K562 (cell line): ENCODE data around the gene PSORS1C2. TPM values are rescaled to one million over a fixed set of nuclear protein-coding genes. Genes with fewer than 3 reads are reported as not detected.

Experiments used
- ATAC-seq: fragments of 200-7000 bp; cut with Tn5 transposase; 3 replicates; pipeline ENCODE4 v1.9.1; 2020; ENCODE audit warnings: moderate library complexity
- BruUV-seq: library from RNA; stranded (reverse); fragments of 400-500 nt; replicated peaks from 2 replicates; lab custom pipeline; 2021; lab: Mats Ljungman, UMichigan
- CTCF ChIA-PET: fragments of 300-600 bp; formaldehyde crosslinking; extraction: SDS; loops from one replicate; lab custom pipeline; 2021; ENCODE audit warnings: low intra/inter-chr PET ratio; lab: Yijun Ruan, JAX
- POLR2A ChIA-PET: fragments of 300-600, 350-650 bp; sonication (Branson Sonifier 250); formaldehyde crosslinking; extraction: SDS; loops from one replicate; lab custom pipeline; 2021; ENCODE audit warnings: antibody characterized with exemption, inconsistent platforms; lab: Yijun Ruan, JAX
- DNase-seq, 4 experiments: peaks; one replicate each; pipeline versions ENCODE4 v3.0.0 to v3.0.0-alpha.2; 2011 to 2018; ENCODE audit warnings: low spot score in 3 of 4, mixed read lengths in 3 of 4; ENCODE audit errors: extremely low read depth in 1 of 4
- FAIRE-seq: peaks from 2 replicates; lab custom pipeline; 2011; peaks lifted over from hg19 to GRCh38; lab: Jason Lieb, UNC
- H2AFZ ChIP-seq: 2 replicates; pipeline ENCODE4 v1.6.0; 2011; ENCODE audit warnings: low read depth, low read length, control low read depth, inconsistent platforms
- H3K27ac ChIP-seq: fragments of 200-600 bp; 3 replicates; pipeline ENCODE4 v1.8.0; 2011; ENCODE audit warnings: low read depth, mild to moderate bottlenecking, control low read depth, inconsistent platforms, low read length, moderate library complexity, mixed read lengths; ENCODE audit errors: extremely low read depth
- H3K27me3 ChIP-seq, 2 experiments: fragments of 300-600 bp in 1 of 2; 2 replicates in 1 of 2; 3 replicates in 1 of 2; pipeline versions ENCODE4 v1.6.0 to v1.8.0; 2011; ENCODE audit warnings: inconsistent platforms in 2 of 2, low read length in 2 of 2, mild to moderate bottlenecking in 1 of 2, mixed read lengths in 1 of 2, moderate library complexity in 1 of 2; ENCODE audit not compliant: control insufficient read depth in 2 of 2, insufficient read depth in 2 of 2
- H3K36me3 ChIP-seq: fragments of 300-600 bp; 3 replicates; pipeline ENCODE4 v1.8.0; 2011; ENCODE audit warnings: mild to moderate bottlenecking, low read length, inconsistent platforms; ENCODE audit not compliant: control insufficient read depth, insufficient read depth
- H3K4me1 ChIP-seq, 2 experiments: fragments of 200-600 bp in 1 of 2; replicated peaks in 1 of 2; 2 replicates in 1 of 2; 3 replicates in 1 of 2; pipeline versions ENCODE4 v1.5.1 to v1.8.0; 2011; ENCODE audit warnings: inconsistent platforms in 2 of 2, low read length in 2 of 2, mild to moderate bottlenecking in 1 of 2, mixed read lengths in 1 of 2, moderate library complexity in 1 of 2; ENCODE audit not compliant: control insufficient read depth in 2 of 2, insufficient read depth in 2 of 2
- H3K4me2 ChIP-seq: 2 replicates; pipeline ENCODE4 v1.6.1; 2011; ENCODE audit warnings: low read length, control low read depth, inconsistent platforms, mixed read lengths; ENCODE audit not compliant: insufficient read depth
- H3K4me3 ChIP-seq: fragments of 200-600 bp; sonication (generic), shearing (Covaris generic); 2 replicates; pipeline ENCODE4 v1.5.1; 2016; ENCODE audit warnings: control low read depth, inconsistent platforms
- H3K79me2 ChIP-seq: fragments of 200-600 bp; 3 replicates; pipeline ENCODE4 v1.8.0; 2011; ENCODE audit warnings: low read length, inconsistent platforms; ENCODE audit not compliant: control insufficient read depth, insufficient read depth
- H3K9ac ChIP-seq, 2 experiments: 2 replicates each; pipeline versions ENCODE4 v1.6.0 to v1.6.1; 2011; ENCODE audit warnings: low read depth in 2 of 2, low read length in 2 of 2, control low read depth in 1 of 2, inconsistent platforms in 1 of 2, mild to moderate bottlenecking in 1 of 2, mixed read lengths in 1 of 2; ENCODE audit not compliant: insufficient read depth in 1 of 2
- H3K9me1 ChIP-seq: one replicate; pipeline ENCODE4 v1.6.0; 2011; ENCODE audit warnings: inconsistent platforms, mild to moderate bottlenecking, low read length, moderate library complexity; ENCODE audit not compliant: control insufficient read depth, insufficient read depth
- H3K9me3 ChIP-seq: replicated peaks from 2 replicates; pipeline ENCODE4 v1.5.1; 2011; ENCODE audit warnings: low read depth, low read length, inconsistent platforms; ENCODE audit not compliant: control insufficient read depth, insufficient read depth
- H4K20me1 ChIP-seq: replicated peaks from 2 replicates; pipeline ENCODE4 v1.6.1; 2011; ENCODE audit warnings: low read length, inconsistent platforms, mixed read lengths; ENCODE audit not compliant: control insufficient read depth, insufficient read depth
- BRD9 ChIP-seq: fragments of 450-650 bp; IDR thresholded peaks from 2 replicates; pipeline ENCODE4 v1.6.1; 2018; ENCODE audit warnings: low read depth; ENCODE audit not compliant: partially characterized antibody
- CBFA2T2 ChIP-seq: fragments of 450-650 bp; conservative IDR thresholded peaks from 2 replicates; pipeline ENCODE4 v1.6.1; 2017; ENCODE audit warnings: mild to moderate bottlenecking
- CCAR2 ChIP-seq: fragments of 200-400 bp; formaldehyde crosslinking; IDR thresholded peaks from 2 replicates; pipeline ENCODE4 v1.6.1; 2017; ENCODE audit warnings: mild to moderate bottlenecking, low read depth, low read length
- DNMT1 ChIP-seq: fragments of 450-650 bp; IDR thresholded peaks from 2 replicates; pipeline ENCODE4 v1.6.1; 2016; ENCODE audit warnings: antibody characterized with exemption, mild to moderate bottlenecking
- KLF16 ChIP-seq: IDR thresholded peaks from 2 replicates; pipeline ENCODE4 v1.6.1; 2016; ENCODE audit warnings: antibody characterized with exemption
- MECOM ChIP-seq: fragments of 250-450 bp; sonication (Bioruptor Pico); IDR thresholded peaks from 2 replicates; pipeline ENCODE4 v1.8.0; 2022; ENCODE audit warnings: inconsistent platforms
- NCOA2 ChIP-seq, 2 experiments: fragments of 450-650 bp; IDR thresholded peaks; 2 replicates each; pipeline ENCODE4 v1.6.1; 2018; ENCODE audit warnings: mild to moderate bottlenecking in 2 of 2, moderate library complexity in 1 of 2; ENCODE audit not compliant: partially characterized antibody in 2 of 2
- NFIX ChIP-seq: fragments of 250-450 bp; sonication (Bioruptor Pico); IDR thresholded peaks from 2 replicates; pipeline ENCODE4 v1.4.0; 2020; ENCODE audit warnings: low read depth, mild to moderate bottlenecking, moderate library complexity
- RBM22 ChIP-seq: fragments of 200-400 bp; formaldehyde crosslinking; IDR thresholded peaks from 2 replicates; pipeline ENCODE4 v1.6.1; 2018; ENCODE audit warnings: low read length, low read depth; ENCODE audit not compliant: poor library complexity, severe bottlenecking
- SRF ChIP-seq, 2 experiments: fragments of 250-450, 450-650 bp in 1 of 2; sonication (Bioruptor Pico) in 1 of 2; sonication (generic) in 1 of 2; formaldehyde crosslinking; IDR thresholded peaks; 2 replicates each; pipeline versions ENCODE4 v1.5.0 to v1.5.1; 2020 to 2022; ENCODE audit warnings: mild to moderate bottlenecking in 1 of 2, missing genetic modification reagents in 1 of 2
- STAG1 ChIP-seq: sonication (generic); formaldehyde crosslinking; IDR thresholded peaks from 2 replicates; pipeline ENCODE4 v1.5.0; 2020; ENCODE audit warnings: missing genetic modification reagents, borderline replicate concordance
- XRCC4 ChIP-seq: IDR thresholded peaks from one replicate; pipeline ENCODE4 v1.6.1; 2011; ENCODE audit not compliant: insufficient read depth, insufficient read length; ENCODE audit errors: extremely low read depth
- ZKSCAN3 ChIP-seq: fragments of 250-450 bp; sonication (Bioruptor Pico); IDR thresholded peaks from 2 replicates; pipeline ENCODE4 v1.4.0; 2020
- ZNF518B ChIP-seq: fragments of 250-450 bp; sonication (Bioruptor Pico); IDR thresholded peaks from 2 replicates; pipeline ENCODE4 v1.5.0; 2021; ENCODE audit warnings: mild to moderate bottlenecking, moderate library complexity
- ZNF589 ChIP-seq: fragments of 200-800 bp; sonication (Bioruptor generic); IDR thresholded peaks from 2 replicates; pipeline ENCODE4 v1.6.1; 2016; ENCODE audit warnings: low read depth, missing genetic modification characterization, missing compliant biosample characterization
- ZNF668 ChIP-seq: fragments of 250-450 bp; sonication (Bioruptor Pico); IDR thresholded peaks from 2 replicates; pipeline ENCODE4 v1.8.0; 2022; ENCODE audit warnings: mild to moderate bottlenecking, inconsistent platforms
- ZNF696 ChIP-seq: fragments of 250-450 bp; sonication (Bioruptor Pico); conservative IDR thresholded peaks from 2 replicates; pipeline ENCODE4 v1.4.0; 2020; ENCODE audit warnings: mild to moderate bottlenecking, moderate library complexity
- WGBS: fragments of 100-300 bp; shearing (Covaris generic); methylation state at CpG from one replicate; pipeline ENCODE4 v1.1.6; 2016; ENCODE audit warnings: low coverage, mixed read lengths; ENCODE audit not compliant: insufficient coverage; ENCODE audit errors: missing lambda C conversion rate; 5-methylcytosine and 5-hydroxymethylcytosine counted together
- in situ Hi-C: fragments of 300-500 bp; cut with MboI; formaldehyde crosslinking; loops from 4 replicates; pipeline ENCODE4 v1.15.0; 2018; ENCODE audit warnings: inconsistent platforms, mixed read lengths
- intact Hi-C: fragments of 100-400 bp; cut with micrococcal nuclease; formaldehyde crosslinking; loops from 2 replicates; pipeline ENCODE4 v1.14.2; 2022
- polyA plus RNA-seq, 8 experiments: library from polyadenylated mRNA; depleted of rRNA in 4 of 8; stranded (reverse) in 5 of 8; unstranded in 3 of 8; fragments of >200 nt; fragmentation: Nextera tagmentation in 2 of 8; fragmentation: Illumina TruSeq in 1 of 8; extraction: Ambion mirVana in 2 of 8; extraction: Trizol in 1 of 8; gene quantifications; 2 replicates each; pipeline versions ENCODE4 v1.2.1 to v1.2.3, GENCODE V29; 2011 to 2014; ENCODE audit warnings: inconsistent platforms in 1 of 8, missing spikeins in 1 of 8
- total RNA-seq, 7 experiments: library from RNA; depleted of rRNA in 6 of 7; stranded (reverse); fragments of >200 nt in 6 of 7; fragmentation: Illumina TruSeq in 2 of 7; extraction: Trizol in 2 of 7; gene quantifications; 2 replicates each; pipeline versions ENCODE4 v1.2.1 to v1.2.3, GENCODE V29; 2011 to 2021; ENCODE audit warnings: low replicate concordance in 1 of 7
- TF ChIP-seq, protein P1 (sequence below): IDR thresholded peaks from 2 replicates; pipeline ENCODE4 v1.6.1; 2012; ENCODE audit warnings: low read depth, low read length, improper control_type of control experiment, borderline replicate concordance

PSORS1C2 gene
- total and polyA plus RNA-seq, 9 of the 15 experiments (the other 6 are each of a cell fraction or from before 2014, with no cell fraction given), result not detected

- no peak overlapping the region for H2AFZ ChIP-seq
- ATAC-seq (peak; percentile 82), DNase-seq (peak; percentile 76 to 85 (median 82)), FAIRE-seq (peak; percentile 94)
- no TSS peak for BruUV-seq
- no peak overlapping the region for H3K4me3 ChIP-seq
- H4K20me1 ChIP-seq, result peaks cover 11% of the 10 kb centered on the region; the same call in 1 of the 2 replicates
- 2% methylated on average over 8 of the region's 8 CpGs for WGBS
- H3K27me3 ChIP-seq, result peaks cover 25 to 65% of the 10 kb centered on the region in 2 experiments; a peak in 4 of 5 replicates
- H3K4me2 ChIP-seq, result no peak overlapping the region
- no peaks in the 10 kb centered on the region for H3K9me3 ChIP-seq
- no peaks in the 10 kb centered on the region for H3K9me1 ChIP-seq
- H3K27ac ChIP-seq, result no peak overlapping the region
- intact Hi-C loops, result loop anchor here (2.0 kb wide), 1 partner anchor 65 kb away; no protein-coding TSS in a partner anchor
- no peaks in the 10 kb centered on the region for H3K36me3 ChIP-seq
- H3K79me2 ChIP-seq, result no peaks in the 10 kb centered on the region
- POLR2A ChIA-PET, result interaction anchor here (0.6 to 1.0 kb wide), 2 partner anchors 20 to 68 kb away, joined by 4 to 5 read pairs; no protein-coding TSS in a partner anchor
- in situ Hi-C loops, result no loop called here
- no peak overlapping the region for H3K9ac ChIP-seq
- peaks cover 6 to 9% of the 10 kb centered on the region in 2 experiments; a peak in 4 of 5 replicates for H3K4me1 ChIP-seq
- CTCF ChIA-PET, result interaction anchor here (0.7 to 1.9 kb wide), 7 partner anchors 9 to 300 kb away, joined by 3 to 10 read pairs (median 4); partner anchors contain the start of gene VARS2
- TF ChIP-seq CBFA2T2, result no peak
- TF ChIP-seq BRD9, result no peak
- no peak for TF ChIP-seq ZNF696
- TF ChIP-seq, protein P1, sequence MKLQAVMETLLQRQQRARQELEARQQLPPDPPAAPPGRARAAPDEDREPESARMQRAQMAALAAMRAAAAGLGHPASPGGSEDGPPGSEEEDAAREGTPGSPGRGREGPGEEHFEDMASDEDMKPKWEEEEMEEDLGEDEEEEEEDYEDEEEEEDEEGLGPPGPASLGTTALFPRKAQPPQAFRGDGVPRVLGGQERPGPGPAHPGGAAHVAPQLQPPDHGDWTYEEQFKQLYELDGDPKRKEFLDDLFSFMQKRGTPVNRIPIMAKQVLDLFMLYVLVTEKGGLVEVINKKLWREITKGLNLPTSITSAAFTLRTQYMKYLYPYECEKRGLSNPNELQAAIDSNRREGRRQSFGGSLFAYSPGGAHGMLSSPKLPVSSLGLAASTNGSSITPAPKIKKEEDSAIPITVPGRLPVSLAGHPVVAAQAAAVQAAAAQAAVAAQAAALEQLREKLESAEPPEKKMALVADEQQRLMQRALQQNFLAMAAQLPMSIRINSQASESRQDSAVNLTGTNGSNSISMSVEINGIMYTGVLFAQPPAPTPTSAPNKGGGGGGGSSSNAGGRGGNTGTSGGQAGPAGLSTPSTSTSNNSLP, result no peak
- TF ChIP-seq SRF (CRISPR knock-in tag; IDR thresholded peaks at IDR 0.05), result no peak
- TF ChIP-seq ZKSCAN3, result no peak
- TF ChIP-seq ZNF589, result no peak
- no peak for TF ChIP-seq XRCC4
- TF ChIP-seq DNMT1, result no peak
- TF ChIP-seq ZNF518B (CRISPR knock-in tag), result no peak
- peak; percentile 38; the same call in 1 of the 2 replicates for TF ChIP-seq KLF16
- TF ChIP-seq ZNF668 (CRISPR knock-in tag), result no peak
- no peak for TF ChIP-seq RBM22
- no peak for TF ChIP-seq NCOA2 (IDR thresholded peaks at IDR 0.05; ENCODE audit: partially characterized antibody in 2 of 2)
- TF ChIP-seq NFIX (CRISPR knock-in tag), result no peak
- TF ChIP-seq MECOM (CRISPR knock-in tag), result no peak
- TF ChIP-seq STAG1 (CRISPR knock-in tag), result peak; percentile 16; the same call in 1 of the 2 replicates
- no peak for TF ChIP-seq CCAR2
These were observed 10.7 kb downstream of the PSORS1C2 start for GRCh38 chr6:31128093-31128676.
